ENCODE data around the gene MAML2.

GRCh38 chr11:96150609-96151008 is 192.4 kb downstream of the MAML2 start:
- TF ChIP-seq CTCF (IDR thresholded peaks at IDR 0.05) (no peak), POLR2A (IDR thresholded peaks at IDR 0.05; ENCODE audit: low read depth) (no peak), EP300 (IDR thresholded peaks at IDR 0.05) (no peak), POLR2AphosphoS5 (IDR thresholded peaks at IDR 0.05) (no peak)

Data from esophagus muscularis mucosa (tissue), 4 donors.